GM18498 (cell line): ENCODE measurements around the gene INTS3.

Experiments
- ATAC-seq: cut with Tn5 transposase; IDR thresholded peaks from one replicate; pipeline ENCODE4 v1.9.1; 2021; ENCODE audit warnings: mild to moderate bottlenecking, moderate library complexity; ENCODE audit not compliant: unreplicated experiment

The INTS3 gene

DNA sequence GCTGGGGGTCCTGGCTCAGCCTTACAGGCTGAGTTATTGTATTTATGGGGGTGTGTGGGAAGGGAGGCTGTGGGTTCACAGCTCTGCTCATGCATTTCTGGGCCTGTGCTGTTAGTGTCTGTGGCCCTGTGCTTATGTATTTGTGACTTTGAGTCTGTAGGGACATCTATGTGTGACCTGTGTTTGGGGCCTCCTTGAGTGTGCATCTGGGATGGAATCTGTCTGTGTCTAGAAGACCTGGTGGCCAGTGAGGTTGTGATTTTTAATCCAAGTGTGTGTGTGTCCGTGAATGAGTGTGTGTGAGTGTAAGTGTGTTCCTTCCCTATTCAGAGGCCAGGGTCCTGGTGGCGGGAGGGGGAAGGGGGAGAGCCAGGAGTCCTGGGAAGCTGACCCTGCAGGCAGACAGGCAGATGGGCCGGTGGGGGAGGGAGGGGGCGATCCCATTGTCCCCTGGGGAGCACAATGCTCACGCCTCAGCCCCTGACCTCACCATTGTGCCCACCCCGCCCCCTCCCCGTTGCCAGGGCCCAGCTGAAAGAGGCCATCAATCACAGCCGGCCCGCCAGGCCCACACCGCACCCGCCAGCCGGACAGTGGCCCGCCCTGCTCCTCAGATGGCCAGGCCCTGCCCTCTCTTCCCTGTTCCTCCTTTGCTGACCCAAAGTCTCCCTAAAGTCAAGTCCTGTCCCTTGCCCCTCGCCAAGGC, 66.9 kb downstream of the INTS3 start:
- ATAC-seq = no peak

- ATAC-seq = no peak
Measured at GRCh38 chr1:153795330-153795837, 67.5 kb downstream of the INTS3 start.

DNA sequence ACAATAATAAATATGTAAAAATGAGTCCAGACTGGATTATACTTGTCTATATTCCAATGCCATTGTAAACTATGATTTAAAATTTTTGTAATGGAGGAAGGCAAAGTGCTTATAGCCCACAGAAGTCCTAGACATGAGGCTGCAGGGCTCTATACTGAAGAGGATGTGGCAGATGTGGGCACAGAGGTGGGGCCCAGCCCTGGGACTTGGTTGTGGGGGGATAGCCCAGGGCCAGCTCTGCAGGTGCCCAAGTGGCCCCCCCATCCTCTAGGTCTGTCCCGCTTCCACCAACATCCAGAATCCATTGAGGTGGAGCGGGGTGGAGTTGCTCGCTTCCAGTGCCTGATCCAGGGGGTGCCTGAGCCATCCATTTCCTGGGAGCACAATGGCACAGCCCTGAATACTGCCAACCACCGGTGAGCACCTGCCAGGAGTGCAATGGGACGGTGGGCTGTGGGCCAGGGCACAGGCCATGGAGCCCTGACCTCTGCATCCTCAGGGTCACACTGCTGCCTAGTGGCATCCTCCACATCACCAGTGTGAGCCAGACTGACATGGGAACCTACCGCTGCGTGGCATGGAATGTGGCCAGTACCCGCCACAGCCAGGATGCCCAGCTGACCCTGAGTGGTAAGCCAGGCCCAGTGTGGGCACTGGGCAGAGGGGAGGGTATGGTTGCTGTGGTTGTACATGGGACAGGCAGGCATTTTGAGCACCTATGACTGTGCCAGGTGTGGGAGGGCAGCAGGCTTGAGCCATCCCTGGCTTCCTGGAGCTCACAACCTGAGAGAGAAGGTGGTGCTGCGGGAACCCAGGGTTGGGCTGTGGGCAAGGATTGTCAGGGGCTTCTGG, 68.3 kb downstream of the INTS3 start:
- ATAC-seq = no peak

DNA sequence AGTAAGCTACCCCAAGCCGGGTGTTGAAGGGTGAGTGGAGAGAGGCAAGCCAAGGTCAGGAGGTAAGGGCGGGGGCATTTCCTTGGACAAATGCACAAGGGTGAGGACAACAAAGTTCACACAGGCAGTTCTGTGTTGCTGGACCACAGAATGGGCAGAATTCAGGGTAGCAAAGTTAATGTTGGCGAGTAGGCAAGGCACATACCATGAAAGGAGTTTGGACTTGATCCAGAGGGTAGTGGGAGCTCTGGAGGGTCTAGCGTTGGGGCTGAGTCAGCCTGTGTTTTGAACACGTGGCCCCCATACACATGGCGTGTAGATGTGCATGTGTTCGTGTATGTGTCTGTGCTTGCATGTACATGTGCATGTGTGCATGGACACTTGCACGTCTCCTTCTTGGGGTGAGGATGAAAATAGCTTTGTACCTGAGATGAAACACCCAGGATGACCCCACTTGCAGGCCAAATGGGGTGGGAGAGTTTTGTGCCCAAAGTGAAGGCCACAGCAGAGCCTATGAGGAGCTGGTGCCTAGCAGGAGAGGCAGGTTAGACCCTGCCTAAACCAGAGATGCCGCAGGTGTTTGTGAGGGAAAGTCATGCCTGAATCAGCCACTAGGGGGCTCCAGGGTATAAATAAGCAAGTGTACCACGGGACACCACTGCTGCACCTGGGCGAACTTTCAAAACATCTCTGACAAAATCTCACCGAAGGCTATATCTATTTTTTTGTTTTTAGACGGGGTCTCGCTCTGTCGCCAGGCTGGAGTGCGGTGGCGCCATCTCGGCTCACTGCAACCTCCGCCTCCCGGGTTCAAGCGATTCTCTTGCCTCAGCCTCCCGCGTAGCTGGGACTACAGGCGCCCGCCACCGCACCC, 69.2 kb downstream of the INTS3 start:
- peak; percentile 54 for ATAC-seq

- ATAC-seq = no peak
Measured at GRCh38 chr1:153798468-153798780, 70.6 kb downstream of the INTS3 start.

DNA sequence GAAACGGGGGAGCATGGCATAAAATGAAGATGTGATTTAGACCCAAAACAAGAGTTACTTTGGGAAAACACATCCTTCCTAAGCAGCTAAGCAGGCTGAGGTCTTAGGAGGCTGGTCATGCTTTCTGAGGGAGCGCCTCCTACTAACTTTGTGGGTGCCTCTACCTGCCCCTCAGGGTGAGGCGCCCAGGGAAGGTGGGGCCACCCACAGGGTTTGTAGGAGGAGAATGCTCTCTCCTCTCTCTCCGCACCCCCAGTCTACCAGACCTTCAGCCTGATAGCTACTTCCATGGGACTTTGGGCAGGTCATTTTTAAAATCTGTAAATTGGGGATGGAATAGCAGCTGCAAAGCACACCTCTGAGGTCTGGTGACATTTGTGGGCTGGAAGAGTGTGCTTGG, 71.2 kb downstream of the INTS3 start:
- ATAC-seq = no peak

DNA sequence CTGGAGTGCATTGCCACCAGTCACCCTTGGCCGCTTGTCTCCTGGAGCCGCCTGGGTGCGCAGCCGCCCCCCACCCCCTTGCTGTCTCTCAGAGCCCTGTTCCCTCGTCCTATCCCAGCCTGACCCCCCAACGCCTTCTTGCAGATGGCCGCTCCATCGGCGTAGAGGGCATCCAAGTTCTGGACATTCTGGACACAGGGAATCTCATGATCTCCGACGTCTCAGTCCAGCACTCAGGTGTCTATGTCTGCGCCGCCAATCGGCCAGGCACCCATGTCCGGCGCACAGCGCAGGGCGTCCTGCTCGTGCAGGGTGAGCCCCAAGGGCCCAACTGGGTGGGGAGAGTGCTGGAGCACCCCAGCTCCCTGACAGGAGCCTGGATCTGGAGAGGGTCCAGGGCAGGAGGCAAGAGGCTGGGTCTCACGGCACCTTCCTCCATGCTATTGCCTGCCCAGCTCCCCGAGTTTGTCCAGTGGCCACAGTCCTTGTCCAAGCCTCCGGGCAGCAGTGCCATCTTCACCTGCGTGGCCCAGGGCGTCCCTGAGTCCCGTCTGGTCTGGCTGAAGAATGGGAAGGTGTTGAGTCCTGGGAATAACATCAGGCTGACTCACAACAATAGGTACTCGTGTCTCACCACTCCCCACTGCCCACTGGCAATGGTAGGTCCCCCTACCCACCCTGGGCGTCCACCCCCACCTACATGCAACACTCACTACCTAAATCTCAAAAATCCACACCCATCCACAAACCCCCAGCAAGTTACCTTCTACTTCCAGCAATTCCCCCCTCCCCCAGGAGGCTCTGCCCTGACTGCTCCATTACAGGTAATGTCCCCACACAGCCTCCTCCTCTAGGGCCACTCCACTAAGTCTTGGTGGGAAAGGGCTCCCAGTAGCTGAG, 72.0 kb downstream of the INTS3 start:
- ATAC-seq = no peak

GRCh38 chr1:153800516-153800915, 72.7 kb downstream of the INTS3 start:
- ATAC-seq = no peak

GRCh38 chr1:153801028-153801625, 73.3 kb downstream of the INTS3 start:
- ATAC-seq = no peak

DNA sequence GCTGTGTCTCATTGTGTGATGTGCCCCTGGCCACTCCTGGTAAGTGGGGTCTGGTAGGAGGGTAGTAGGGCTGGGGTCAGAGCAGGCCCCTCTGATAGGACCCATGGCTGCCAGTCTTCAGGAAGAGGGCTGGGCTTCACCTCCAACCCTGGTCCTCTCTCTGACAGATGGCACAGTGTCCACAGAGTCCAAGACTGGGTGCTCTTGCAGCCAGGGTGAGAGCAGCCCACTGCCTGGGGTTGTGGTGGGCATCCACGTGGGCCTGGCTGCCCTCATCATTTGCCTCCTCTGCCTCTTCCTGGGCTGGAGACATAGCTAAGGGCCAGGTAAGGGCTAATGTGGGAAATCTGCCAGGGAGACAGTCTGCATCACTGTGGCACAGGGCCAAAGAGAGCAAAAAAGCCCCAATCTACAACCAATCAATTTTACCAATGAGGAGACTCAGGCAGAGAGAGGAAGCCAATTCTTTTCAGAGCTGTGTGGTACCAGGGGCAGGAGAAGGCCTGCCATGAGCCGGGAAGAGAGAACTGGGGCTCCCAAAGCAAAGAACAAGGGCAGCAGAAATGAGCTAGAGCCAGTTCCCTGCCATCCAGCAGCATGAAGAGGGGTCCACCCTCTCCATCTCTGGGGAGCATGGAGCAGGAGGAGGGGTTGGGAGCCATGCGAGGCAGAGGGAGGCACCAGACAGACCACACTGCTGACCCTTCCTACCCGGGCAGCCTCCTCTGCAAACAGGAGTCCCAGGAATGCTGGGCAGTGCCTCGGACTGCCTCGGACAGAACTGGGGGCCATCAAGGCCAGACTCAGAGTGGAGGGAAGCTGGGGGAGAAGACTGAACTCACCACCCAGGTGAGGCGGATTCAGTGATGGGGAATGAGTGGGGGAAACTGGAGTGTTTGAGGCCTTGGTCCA, 74.2 kb downstream of the INTS3 start:
- no peak for ATAC-seq

DNA sequence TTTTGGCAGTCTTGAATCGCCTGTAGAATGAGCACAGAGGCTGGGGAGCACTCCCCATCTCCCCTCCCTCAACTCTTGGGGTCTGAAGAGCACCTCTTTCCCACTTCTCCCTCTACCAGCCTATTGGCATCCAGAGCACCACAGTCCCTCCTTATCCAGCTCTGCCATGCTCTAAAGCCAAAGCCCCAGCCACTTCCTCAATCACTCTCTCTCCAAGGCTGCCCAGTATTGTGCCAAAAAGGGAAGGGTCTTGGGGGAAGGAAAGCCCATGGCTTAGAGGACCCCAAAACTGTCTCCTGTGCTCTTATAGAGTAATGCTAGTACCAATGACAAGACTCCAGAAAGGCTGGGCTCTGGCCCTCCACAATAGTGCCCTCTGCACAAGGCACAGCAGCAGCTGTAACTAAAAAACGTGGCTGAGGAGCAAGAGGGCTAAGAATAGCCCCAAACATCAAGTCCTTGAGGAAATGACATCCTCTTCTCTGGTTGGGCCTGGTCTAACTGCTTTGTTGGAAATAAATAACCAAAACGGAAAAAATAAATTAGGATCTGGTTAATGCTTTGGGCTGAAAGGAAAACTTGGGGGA, 75.7 kb downstream of the INTS3 start:
- ATAC-seq = no peak

DNA sequence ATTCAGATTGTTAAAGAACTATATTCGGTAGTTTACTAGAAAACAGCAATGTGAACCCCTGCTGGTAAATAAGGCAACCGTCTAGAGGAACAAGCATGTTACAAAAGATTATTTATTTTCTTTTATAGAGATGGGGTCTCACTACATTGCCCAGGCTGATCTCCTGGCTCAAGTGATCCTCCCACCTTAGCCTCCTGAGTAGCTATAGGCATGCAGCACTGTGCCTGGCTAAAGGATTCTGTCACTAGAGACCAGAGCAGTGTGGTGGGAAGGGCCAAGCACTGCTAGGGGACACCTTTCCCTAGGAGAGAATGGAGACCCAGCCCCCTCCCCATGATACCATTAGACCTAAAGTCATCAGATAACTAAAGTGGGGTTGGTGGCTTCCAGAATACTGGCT, 76.3 kb downstream of the INTS3 start:
- ATAC-seq = no peak

- ATAC-seq = peak; percentile 94
Measured at GRCh38 chr1:153805042-153805745, 77.3 kb downstream of the INTS3 start.

DNA sequence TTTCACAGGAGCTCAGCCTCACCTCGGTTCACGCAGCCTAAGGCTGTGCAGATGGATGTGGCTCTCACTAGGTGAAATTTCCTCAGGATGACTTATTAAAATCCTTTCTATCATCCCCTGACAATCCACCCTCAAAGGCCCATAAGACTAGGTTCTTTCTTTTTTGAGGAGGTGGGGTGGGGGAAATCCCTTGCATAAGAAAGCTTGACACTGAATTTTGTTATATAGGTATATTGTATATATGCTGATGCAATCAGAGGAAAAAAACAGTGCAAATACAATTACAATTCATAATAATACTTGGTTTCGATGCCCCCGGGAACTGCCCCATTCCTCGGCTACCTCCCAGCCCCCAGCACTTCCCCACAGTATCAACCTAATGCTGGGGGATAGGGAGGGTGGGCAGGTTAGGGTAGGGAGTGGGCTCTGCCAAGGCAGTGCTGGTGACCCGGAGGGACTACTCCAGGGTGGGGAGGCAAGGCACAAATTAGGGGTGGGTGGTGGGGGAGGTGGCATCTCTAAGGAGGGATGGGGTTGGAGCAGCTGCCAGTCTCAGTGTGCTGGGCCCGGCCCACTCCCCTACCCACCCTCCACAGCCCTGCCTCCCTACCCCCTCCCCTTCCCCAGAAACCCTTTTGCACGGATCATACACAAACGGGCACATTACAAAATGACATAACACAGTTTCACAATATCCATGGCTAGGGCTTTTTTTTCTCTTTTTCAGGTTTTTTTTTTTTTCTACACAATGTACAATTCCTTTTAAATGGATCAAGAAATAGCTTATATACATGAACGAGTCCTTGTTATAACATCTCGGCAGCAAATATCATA, 78.3 kb downstream of the INTS3 start:
- peak; percentile 33 for ATAC-seq

GRCh38 chr1:153816283-153816889, 88.5 kb downstream of the INTS3 start:
- ATAC-seq = no peak

DNA sequence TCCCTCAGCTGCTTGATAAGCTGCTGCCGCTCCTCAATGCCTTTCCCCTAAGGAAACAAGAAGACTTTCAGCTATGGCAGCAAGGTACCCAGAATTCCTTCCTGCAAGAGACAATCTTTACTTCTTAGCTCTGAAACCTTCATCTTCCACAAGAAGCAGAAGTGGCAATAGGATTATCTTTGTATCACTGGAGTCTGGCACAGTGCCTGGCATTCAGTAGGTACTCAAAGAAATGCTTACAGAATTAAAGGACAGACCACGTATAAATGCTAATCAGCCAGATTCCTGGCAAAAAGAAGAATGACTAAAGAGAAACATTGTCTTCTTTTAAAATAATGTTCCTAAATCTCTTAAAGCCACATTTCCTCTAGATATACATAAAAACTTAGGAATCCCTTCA, 91.0 kb downstream of the INTS3 start:
- no peak for ATAC-seq
